ENCODE results near the gene ZEB1.

Gene ZEB1

DNA sequence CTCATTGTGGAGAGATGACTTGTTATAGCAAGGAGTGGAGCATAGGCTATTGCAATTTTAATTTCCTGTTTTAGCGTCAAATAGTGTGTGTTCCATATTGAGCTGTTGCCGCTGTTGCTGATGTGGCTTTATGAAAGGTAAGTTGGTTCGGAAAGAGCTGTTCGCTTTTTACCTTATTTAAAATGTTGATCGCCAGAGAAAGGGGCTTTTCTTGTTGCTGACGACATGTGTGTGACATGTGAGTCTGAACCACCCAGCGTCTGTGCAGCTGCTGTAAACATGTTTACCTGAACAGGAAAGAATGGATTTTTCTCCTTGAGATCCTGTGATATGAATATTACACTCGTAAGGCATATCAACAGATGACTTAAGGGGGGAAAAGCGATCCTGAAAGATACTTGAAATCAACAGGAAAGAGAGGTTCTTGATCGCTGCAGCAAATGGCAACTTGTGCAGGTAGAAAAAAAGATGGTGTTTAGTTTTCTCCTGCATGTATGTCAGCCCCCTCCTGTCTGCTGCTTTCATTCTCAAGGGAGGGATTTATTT is 2.5 kb downstream of the ZEB1 start:
- H3K27ac ChIP-seq = no peak overlapping the region

DNA sequence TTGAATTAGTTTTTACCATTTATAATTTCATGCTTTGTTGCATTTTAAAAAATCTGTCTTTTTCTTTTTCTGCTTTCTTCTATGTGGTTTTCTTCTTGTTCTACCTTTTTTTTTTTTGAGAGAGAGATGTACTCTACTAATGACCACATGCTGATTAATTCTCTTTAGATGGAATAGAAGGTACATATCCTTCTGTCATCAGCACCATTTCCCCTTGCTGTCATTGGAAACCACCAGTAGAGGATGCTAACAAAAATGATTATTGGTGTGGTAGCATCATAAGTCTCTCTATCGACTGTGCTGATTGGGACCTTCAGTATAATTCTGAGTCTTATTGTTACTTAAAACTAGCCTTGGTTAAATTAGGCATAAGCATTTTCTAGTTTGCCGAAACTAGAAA is 3.6 kb downstream of the ZEB1 start:
- H3K27ac ChIP-seq = no peak overlapping the region
- TF ChIP-seq FOXP2 (optimal IDR thresholded peaks at IDR 0.05; ENCODE audit: control extremely low read depth, extremely low read length, insufficient read depth) = no peak
- TF ChIP-seq EZH2 (IDR thresholded peaks at IDR 0.05) = no peak
- no peak for TF ChIP-seq POLR2AphosphoS5 (IDR thresholded peaks at IDR 0.05; ENCODE audit: borderline replicate concordance, low read depth, low read length)
- H3K36me3 ChIP-seq (ENCODE audit: insufficient read depth, low read length) = no peaks in the 10 kb centered on the region
- no peak overlapping the region for H3K4me3 ChIP-seq
- H3K9ac ChIP-seq (ENCODE audit: insufficient read length) = no peak overlapping the region
- no peak for DNase-seq (ENCODE audit: low read depth, low spot score)
- H3K9me3 ChIP-seq (ENCODE audit: low read depth, low read length) = no peaks in the 10 kb centered on the region

More for the DNA sequence above, 2.5 kb downstream of the ZEB1 start:
- Histone ChIP-seq H3K9me3 (ENCODE audit: low read depth, low read length) (no peaks in the 10 kb centered on the region), H3K4me3 (no peak overlapping the region; the same call in 1 of the 2 replicates), H3K36me3 (ENCODE audit: insufficient read depth, low read length) (no peaks in the 10 kb centered on the region), H3K9ac (ENCODE audit: insufficient read length) (no peak overlapping the region)
- TF ChIP-seq EZH2 (IDR thresholded peaks at IDR 0.05) (no peak), FOXP2 (optimal IDR thresholded peaks at IDR 0.05; ENCODE audit: control extremely low read depth, extremely low read length, insufficient read depth) (no peak), POLR2AphosphoS5 (IDR thresholded peaks at IDR 0.05; ENCODE audit: borderline replicate concordance, low read depth, low read length) (no peak)
- DNase-seq (ENCODE audit: low read depth, low spot score) = no peak

DNA sequence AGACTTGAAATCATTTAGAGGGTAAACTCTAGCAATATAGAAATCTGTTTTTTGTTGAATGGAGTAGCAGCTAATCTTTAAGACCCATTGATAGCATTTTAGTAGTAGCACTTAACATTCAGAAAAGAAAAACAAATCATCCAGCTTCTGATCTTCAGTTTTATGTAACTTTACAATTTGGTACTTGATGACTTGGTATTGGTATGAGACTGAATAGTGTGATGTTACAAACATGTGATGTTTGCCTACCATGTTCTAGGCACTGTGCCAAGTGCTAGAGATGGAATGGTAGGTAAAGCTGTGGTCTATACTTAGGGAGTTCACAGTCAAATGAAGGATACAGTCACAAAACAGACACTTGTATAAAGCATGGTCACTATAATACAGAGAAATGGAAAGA is 21.3 kb downstream of the ZEB1 start:
- H3K9me3 ChIP-seq (ENCODE audit: low read depth, low read length) = no peaks in the 10 kb centered on the region
- TF ChIP-seq POLR2AphosphoS5 (IDR thresholded peaks at IDR 0.05; ENCODE audit: borderline replicate concordance, low read depth, low read length) = no peak
- TF ChIP-seq FOXP2 (optimal IDR thresholded peaks at IDR 0.05; ENCODE audit: control extremely low read depth, extremely low read length, insufficient read depth) = no peak
- no peak for TF ChIP-seq EZH2 (IDR thresholded peaks at IDR 0.05)
- H3K9ac ChIP-seq (ENCODE audit: insufficient read length) = no peak overlapping the region
- no peak overlapping the region for H3K4me3 ChIP-seq
- H3K27ac ChIP-seq = no peak overlapping the region
- no peaks in the 10 kb centered on the region for H3K36me3 ChIP-seq (ENCODE audit: insufficient read depth, low read length)
- no peak for DNase-seq (ENCODE audit: low read depth, low spot score)

DNA sequence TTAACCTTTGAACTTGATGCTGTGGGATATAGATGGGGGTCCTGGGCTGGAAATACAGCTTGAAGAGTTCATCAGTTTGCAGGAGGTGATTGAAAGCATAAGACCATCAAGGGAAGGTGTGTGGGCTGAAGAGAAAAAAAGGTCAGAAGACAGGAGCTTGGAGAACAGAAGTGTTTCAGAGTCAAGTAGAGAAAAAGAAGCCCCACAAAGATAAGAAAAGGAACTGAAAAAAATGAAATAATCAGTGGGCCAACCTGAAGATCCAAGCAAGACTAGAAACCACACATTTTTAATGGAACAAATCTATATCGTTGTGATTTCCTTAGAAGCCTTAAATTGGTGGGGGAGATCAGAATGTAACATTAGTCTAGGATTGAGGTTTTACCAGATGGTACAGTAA is 22.5 kb downstream of the ZEB1 start:
- Histone ChIP-seq H3K9me3 (ENCODE audit: low read depth, low read length) (no peaks in the 10 kb centered on the region), H3K4me3 (no peak overlapping the region), H3K36me3 (ENCODE audit: insufficient read depth, low read length) (no peaks in the 10 kb centered on the region), H3K9ac (ENCODE audit: insufficient read length) (no peak overlapping the region), H3K27ac (no peak overlapping the region)
- no peak for DNase-seq (ENCODE audit: low read depth, low spot score)
- TF ChIP-seq POLR2AphosphoS5 (IDR thresholded peaks at IDR 0.05; ENCODE audit: borderline replicate concordance, low read depth, low read length) (no peak), EZH2 (IDR thresholded peaks at IDR 0.05) (no peak), FOXP2 (optimal IDR thresholded peaks at IDR 0.05; ENCODE audit: control extremely low read depth, extremely low read length, insufficient read depth) (no peak)

DNA sequence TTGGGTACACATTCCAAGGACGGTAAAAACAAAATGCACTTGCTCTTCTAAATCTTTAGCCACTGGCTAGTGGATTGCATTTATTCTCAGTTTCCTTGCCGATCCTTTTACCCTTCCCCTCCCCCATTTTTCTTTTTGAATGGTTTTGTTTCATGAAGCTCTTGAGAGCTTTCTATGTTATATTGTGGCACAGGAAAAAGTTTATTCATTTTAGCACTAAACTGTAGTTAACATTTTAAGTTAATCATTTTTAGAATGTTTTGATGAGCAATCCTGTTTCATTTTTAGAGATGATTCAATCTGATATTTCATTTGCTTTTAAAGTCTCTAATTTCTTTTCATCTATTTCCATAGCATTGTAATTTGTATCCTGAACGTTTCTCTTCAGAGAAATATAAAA is 24.0 kb downstream of the ZEB1 start:
- H3K9ac ChIP-seq (ENCODE audit: insufficient read length) = no peak overlapping the region
- DNase-seq (ENCODE audit: low read depth, low spot score) = no peak
- TF ChIP-seq FOXP2 (optimal IDR thresholded peaks at IDR 0.05; ENCODE audit: control extremely low read depth, extremely low read length, insufficient read depth) = no peak
- TF ChIP-seq POLR2AphosphoS5 (IDR thresholded peaks at IDR 0.05; ENCODE audit: borderline replicate concordance, low read depth, low read length) = no peak
- no peak for TF ChIP-seq EZH2 (IDR thresholded peaks at IDR 0.05)
- H3K27ac ChIP-seq = no peak overlapping the region
- H3K4me3 ChIP-seq = no peak overlapping the region
- no peaks in the 10 kb centered on the region for H3K9me3 ChIP-seq (ENCODE audit: low read depth, low read length)
- H3K36me3 ChIP-seq (ENCODE audit: insufficient read depth, low read length) = no peaks in the 10 kb centered on the region

DNA sequence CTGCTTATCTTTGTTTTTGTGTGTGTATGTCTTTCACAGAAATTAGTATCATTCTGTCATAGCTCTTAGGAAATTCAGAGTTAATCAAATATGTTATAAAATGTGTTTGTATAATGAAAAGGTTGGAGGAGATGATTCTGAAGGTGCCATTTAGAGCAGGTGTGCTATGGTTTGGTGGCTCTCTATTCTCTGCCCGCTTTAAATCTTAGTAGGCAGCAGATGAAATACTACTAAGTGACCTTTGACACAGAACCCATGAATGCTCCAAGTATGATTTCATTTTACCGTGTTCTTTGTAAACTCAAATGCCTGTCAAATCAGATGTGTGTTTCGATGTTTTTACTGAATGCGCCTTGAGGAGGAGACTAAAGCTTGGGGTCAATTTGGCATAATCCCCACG is 24.5 kb downstream of the ZEB1 start:
- Histone ChIP-seq H3K9me3 (ENCODE audit: low read depth, low read length) (no peaks in the 10 kb centered on the region), H3K27ac (no peak overlapping the region), H3K9ac (ENCODE audit: insufficient read length) (no peak overlapping the region), H3K4me3 (no peak overlapping the region), H3K36me3 (ENCODE audit: insufficient read depth, low read length) (no peaks in the 10 kb centered on the region)
- TF ChIP-seq EZH2 (IDR thresholded peaks at IDR 0.05) = no peak
- no peak for TF ChIP-seq FOXP2 (optimal IDR thresholded peaks at IDR 0.05; ENCODE audit: control extremely low read depth, extremely low read length, insufficient read depth)
- TF ChIP-seq POLR2AphosphoS5 (IDR thresholded peaks at IDR 0.05; ENCODE audit: borderline replicate concordance, low read depth, low read length) = no peak
- DNase-seq (ENCODE audit: low read depth, low spot score) = no peak

DNA sequence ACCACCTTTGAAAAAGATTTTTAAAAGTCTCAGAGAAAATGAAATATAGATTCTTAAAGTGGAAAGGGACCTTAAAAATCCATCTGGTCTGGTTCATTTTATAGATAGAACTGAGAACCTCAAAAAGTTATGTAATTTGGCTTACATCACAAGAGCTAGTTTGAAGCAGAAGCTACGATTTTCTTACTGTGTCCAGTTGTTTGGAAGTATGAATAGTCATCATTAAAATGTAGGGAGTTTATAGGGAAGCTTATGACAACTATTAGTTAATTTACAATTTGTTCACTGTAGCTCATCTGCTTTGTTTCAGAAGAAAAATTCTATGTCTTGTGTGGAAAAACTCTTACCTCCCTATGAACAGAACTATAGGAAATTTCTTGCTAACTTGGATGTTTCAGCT is 26.9 kb downstream of the ZEB1 start:
- Histone ChIP-seq H3K9ac (ENCODE audit: insufficient read length) (no peak overlapping the region), H3K27ac (no peak overlapping the region), H3K9me3 (ENCODE audit: low read depth, low read length) (no peaks in the 10 kb centered on the region), H3K36me3 (ENCODE audit: insufficient read depth, low read length) (no peaks in the 10 kb centered on the region), H3K4me3 (no peak overlapping the region)
- DNase-seq (ENCODE audit: low read depth, low spot score) = no peak
- TF ChIP-seq EZH2 (IDR thresholded peaks at IDR 0.05) (no peak), FOXP2 (optimal IDR thresholded peaks at IDR 0.05; ENCODE audit: control extremely low read depth, extremely low read length, insufficient read depth) (no peak), POLR2AphosphoS5 (IDR thresholded peaks at IDR 0.05; ENCODE audit: borderline replicate concordance, low read depth, low read length) (no peak)

DNA sequence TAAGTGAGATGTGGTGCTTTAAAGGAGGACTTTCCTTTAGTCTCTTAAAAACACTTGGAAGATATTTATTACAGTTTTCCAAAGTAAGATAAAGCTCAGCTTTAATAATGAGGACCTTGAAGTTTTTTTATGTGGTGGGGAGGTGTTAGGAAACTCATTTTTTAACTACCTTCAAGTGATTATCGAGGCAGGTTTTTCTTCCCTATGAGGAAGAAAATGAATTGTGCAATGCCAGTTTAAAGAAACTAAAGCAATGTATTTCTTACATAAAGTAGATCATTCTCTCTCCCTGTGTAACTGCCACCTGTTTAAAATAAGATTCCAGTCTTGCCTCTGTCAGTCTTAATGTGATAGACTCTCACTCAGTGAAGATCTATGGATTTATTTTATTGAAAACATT is 27.9 kb downstream of the ZEB1 start:
- Histone ChIP-seq H3K9me3 (ENCODE audit: low read depth, low read length) (no peaks in the 10 kb centered on the region), H3K4me3 (no peak overlapping the region), H3K36me3 (ENCODE audit: insufficient read depth, low read length) (no peaks in the 10 kb centered on the region), H3K9ac (ENCODE audit: insufficient read length) (no peak overlapping the region), H3K27ac (no peak overlapping the region)
- no peak for DNase-seq (ENCODE audit: low read depth, low spot score)
- TF ChIP-seq POLR2AphosphoS5 (IDR thresholded peaks at IDR 0.05; ENCODE audit: borderline replicate concordance, low read depth, low read length) (no peak), EZH2 (IDR thresholded peaks at IDR 0.05) (no peak), FOXP2 (optimal IDR thresholded peaks at IDR 0.05; ENCODE audit: control extremely low read depth, extremely low read length, insufficient read depth) (no peak)

DNA sequence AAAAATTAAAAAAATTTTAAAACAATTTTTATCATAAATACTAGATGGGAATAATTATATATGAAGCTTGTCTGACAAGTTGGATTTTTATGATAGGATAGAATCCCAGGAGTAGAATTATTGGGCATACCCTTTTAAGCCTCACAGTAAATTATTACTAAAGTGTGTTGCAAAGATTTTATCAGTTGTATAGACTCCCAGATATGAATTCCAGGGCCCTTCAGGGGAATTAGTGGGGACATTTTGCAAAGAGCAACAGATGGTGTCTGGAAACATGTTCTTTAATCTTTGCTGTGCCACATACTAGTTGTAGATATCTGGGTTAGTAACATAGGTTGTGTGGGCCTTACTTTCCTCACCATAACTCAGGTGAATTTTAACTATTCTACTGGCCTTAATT is 28.7 kb downstream of the ZEB1 start:
- Histone ChIP-seq H3K9ac (ENCODE audit: insufficient read length) (no peak overlapping the region), H3K36me3 (ENCODE audit: insufficient read depth, low read length) (no peaks in the 10 kb centered on the region), H3K4me3 (no peak overlapping the region), H3K9me3 (ENCODE audit: low read depth, low read length) (no peaks in the 10 kb centered on the region), H3K27ac (no peak overlapping the region)
- TF ChIP-seq FOXP2 (optimal IDR thresholded peaks at IDR 0.05; ENCODE audit: control extremely low read depth, extremely low read length, insufficient read depth) (no peak), POLR2AphosphoS5 (IDR thresholded peaks at IDR 0.05; ENCODE audit: borderline replicate concordance, low read depth, low read length) (no peak), EZH2 (IDR thresholded peaks at IDR 0.05) (no peak)
- no peak for DNase-seq (ENCODE audit: low read depth, low spot score)
